Measurements from ENCODE around the gene MINK1.

Gene MINK1

DNA sequence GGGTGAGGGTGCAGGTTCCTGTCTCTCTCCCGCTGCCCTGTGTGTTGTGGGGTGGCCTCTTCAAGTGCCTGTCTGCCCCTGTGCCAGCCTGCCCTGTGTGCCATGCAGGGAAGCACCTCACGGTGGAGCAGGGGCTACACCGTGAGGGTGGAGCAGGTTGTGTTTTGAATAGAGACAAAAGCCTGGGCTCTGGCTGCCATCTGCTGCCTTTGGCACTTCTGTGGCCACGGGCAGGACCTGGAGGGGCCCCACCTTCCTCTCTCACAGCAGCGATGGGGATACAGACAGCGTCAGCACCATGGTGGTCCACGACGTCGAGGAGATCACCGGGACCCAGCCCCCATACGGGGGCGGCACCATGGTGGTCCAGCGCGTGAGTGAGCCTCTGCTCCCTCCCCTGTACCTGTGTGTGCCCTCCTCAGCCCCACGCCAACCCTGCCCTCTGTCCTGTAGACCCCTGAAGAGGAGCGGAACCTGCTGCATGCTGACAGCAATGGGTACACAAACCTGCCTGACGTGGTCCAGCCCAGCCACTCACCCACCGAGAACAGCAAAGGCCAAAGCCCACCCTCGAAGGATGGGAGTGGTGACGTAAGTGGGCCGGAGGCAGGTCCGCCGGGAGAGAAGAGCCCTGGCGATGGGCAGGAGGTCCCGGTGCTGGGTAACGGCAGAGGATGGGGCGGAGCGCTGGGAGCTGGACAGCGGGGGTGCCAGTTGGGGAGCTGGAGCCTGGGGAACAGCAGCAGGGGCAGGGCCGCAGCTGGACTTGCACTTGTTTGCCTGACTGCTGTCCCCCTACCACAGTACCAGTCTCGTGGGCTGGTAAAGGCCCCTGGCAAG, 60.8 kb downstream of the MINK1 start:
- ATAC-seq (no peak), DNase-seq (ENCODE audit: low spot score in 2 of 2) (no peak)
- Mint-ChIP-seq H3K27ac (peak overlapping the region; percentile 60), H3K9me3 (no peaks in the 10 kb centered on the region), H3K4me3 (no peak overlapping the region), H3K36me3 (peaks cover 74% of the 10 kb centered on the region), H3K4me1 (peaks cover 8% of the 10 kb centered on the region)

DNA sequence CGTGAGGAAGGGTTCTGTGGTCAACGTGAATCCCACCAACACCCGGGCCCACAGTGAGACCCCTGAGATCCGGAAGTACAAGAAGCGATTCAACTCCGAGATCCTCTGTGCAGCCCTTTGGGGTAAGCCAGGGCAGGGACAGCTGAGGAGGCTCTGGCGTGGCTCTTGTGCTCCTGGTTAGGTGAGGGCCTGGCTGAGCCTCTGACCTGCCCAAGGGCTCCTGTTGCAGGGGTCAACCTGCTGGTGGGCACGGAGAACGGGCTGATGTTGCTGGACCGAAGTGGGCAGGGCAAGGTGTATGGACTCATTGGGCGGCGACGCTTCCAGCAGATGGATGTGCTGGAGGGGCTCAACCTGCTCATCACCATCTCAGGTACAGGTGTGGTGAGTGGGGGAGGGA, 62.0 kb downstream of the MINK1 start:
- H3K4me3 Mint-ChIP-seq: no peak overlapping the region
- H3K36me3 Mint-ChIP-seq: peaks cover 77% of the 10 kb centered on the region
- peak overlapping the region; percentile 26 for H3K27ac Mint-ChIP-seq
- H3K4me1 Mint-ChIP-seq: peaks cover 16% of the 10 kb centered on the region
- H3K9me3 Mint-ChIP-seq: no peaks in the 10 kb centered on the region
- no peak for ATAC-seq
- DNase-seq (ENCODE audit: low spot score in 2 of 2): no peak

DNA sequence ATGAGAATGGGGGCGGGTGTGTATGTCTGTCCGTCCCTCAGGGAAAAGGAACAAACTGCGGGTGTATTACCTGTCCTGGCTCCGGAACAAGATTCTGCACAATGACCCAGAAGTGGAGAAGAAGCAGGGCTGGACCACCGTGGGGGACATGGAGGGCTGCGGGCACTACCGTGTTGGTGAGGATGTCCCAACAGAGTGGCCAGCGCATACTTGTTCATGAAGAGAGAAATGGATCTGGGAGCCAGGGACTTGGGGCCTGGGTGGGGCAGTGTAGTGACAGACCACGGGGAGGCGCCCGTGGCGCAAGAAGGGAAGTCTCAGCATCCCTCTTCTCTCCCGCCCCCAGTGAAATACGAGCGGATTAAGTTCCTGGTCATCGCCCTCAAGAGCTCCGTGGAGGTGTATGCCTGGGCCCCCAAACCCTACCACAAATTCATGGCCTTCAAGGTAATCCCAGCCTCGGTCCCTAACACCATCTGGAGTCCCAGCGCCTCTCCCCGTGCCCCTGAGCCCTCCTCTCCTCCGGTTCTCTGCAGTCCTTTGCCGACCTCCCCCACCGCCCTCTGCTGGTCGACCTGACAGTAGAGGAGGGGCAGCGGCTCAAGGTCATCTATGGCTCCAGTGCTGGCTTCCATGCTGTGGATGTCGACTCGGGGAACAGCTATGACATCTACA, 62.7 kb downstream of the MINK1 start:
- H3K4me1 Mint-ChIP-seq: peaks cover 21% of the 10 kb centered on the region
- peak overlapping the region; percentile 26 for H3K27ac Mint-ChIP-seq
- DNase-seq (ENCODE audit: low spot score in 2 of 2) (no peak), ATAC-seq (no peak)
- H3K4me3 Mint-ChIP-seq: no peak overlapping the region
- peaks cover 76% of the 10 kb centered on the region for H3K36me3 Mint-ChIP-seq
- no peaks in the 10 kb centered on the region for H3K9me3 Mint-ChIP-seq

DNA sequence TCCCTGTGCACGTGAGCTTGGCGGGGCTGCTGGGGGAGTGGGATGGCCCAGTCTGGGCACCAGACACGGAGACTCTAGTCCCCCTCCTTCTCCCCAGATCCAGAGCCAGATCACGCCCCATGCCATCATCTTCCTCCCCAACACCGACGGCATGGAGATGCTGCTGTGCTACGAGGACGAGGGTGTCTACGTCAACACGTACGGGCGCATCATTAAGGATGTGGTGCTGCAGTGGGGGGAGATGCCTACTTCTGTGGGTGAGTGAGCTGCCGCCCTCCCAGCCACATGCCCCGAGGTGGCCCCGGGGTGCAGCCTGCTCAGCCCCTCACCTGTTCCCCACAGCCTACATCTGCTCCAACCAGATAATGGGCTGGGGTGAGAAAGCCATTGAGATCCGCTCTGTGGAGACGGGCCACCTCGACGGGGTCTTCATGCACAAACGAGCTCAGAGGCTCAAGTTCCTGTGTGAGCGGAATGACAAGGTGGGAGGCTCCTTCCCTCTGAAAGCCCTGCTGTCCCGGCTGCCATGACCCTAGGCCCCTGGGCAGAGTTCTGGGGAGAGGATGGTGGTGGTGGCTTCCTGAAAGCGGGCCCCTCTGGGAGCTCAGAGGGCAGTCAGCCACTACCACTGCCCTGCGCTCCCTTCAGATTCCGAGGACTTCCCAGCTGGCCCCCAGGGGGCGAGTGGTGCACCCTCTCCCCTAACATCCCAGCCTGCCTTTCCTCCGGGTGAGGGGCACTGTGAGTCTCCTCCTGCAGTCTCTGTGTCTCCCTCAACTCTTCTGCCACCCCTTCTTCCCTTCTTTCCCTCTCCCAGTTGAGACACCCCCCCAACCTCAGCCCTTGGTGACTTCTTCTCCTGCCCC, 63.4 kb downstream of the MINK1 start:
- Mint-ChIP-seq H3K4me1 (peaks cover 24% of the 10 kb centered on the region), H3K4me3 (no peak overlapping the region)

DNA sequence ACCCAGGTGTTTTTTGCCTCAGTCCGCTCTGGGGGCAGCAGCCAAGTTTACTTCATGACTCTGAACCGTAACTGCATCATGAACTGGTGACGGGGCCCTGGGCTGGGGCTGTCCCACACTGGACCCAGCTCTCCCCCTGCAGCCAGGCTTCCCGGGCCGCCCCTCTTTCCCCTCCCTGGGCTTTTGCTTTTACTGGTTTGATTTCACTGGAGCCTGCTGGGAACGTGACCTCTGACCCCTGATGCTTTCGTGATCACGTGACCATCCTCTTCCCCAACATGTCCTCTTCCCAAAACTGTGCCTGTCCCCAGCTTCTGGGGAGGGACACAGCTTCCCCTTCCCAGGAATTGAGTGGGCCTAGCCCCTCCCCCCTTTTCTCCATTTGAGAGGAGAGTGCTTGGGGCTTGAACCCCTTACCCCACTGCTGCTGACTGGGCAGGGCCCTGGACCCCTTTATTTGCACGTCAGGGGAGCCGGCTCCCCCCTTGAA, 64.1 kb downstream of the MINK1 start:
- DNase-seq (ENCODE audit: low spot score in 2 of 2): no peak
- ATAC-seq: no peak
- H3K4me3 Mint-ChIP-seq: no peak overlapping the region
- H3K36me3 Mint-ChIP-seq: peaks cover 68% of the 10 kb centered on the region
- H3K27ac Mint-ChIP-seq: peak overlapping the region; percentile 78
- H3K4me1 Mint-ChIP-seq: peaks cover 28% of the 10 kb centered on the region
- H3K9me3 Mint-ChIP-seq: no peaks in the 10 kb centered on the region

More for the DNA sequence above, 63.4 kb downstream of the MINK1 start:
- Mint-ChIP-seq H3K9me3 (no peaks in the 10 kb centered on the region), H3K27ac (peak overlapping the region; percentile 78), H3K36me3 (peaks cover 73% of the 10 kb centered on the region)
- ATAC-seq (no peak), DNase-seq (ENCODE audit: low spot score in 2 of 2) (no peak)

DNA sequence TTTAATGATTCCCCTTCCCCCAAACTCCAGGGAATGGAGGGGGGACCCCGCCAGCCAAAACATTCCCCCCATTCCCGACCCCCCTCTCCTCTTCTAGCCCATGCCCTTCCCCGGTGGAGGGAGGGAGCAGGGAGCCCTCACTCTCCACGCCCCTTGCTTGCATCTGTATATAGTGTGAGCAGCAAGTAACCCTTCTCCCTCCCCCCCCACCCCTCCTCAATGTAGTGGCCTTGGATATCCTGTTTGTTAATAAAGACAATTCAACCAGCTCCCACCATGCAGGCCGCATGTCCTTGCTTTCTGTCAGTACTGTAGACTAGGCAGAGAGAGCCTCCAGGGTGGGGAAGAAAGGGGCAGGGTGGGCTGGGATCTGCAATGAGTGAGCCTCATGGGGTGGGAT, 64.6 kb downstream of the MINK1 start:
- no peak for DNase-seq (ENCODE audit: low spot score in 2 of 2)
- Mint-ChIP-seq H3K9me3 (no peaks in the 10 kb centered on the region), H3K4me3 (peak overlapping the region; percentile 91), H3K36me3 (peaks cover 63% of the 10 kb centered on the region), H3K4me1 (peaks cover 33% of the 10 kb centered on the region), H3K27ac (peak overlapping the region; percentile 78)
- no peak for ATAC-seq

DNA sequence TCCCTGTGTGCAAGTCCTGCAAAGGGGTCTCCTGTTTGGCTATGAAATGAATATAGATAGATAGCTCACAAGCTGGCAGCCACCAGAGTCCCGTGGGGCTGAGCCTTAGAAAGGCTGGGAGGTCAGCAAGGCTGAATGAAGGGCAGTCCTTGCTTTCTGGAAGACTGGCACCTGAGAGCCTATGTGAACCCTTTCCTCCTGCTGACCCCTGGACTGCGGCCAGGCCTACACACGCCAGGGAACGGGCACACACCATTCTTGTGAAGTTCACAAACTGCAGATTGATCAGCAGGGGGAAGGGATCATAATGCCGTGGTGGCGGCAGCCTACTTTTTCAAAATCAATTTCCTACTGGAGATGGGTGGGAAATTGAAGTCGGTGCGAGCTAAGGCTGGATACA, 65.2 kb downstream of the MINK1 start:
- Mint-ChIP-seq H3K4me1 (peaks cover 39% of the 10 kb centered on the region), H3K4me3 (peak overlapping the region; percentile 91), H3K36me3 (peaks cover 57% of the 10 kb centered on the region), H3K9me3 (no peaks in the 10 kb centered on the region), H3K27ac (peak overlapping the region; percentile 50)
- ATAC-seq: no peak
- DNase-seq (ENCODE audit: low spot score in 2 of 2): no peak

DNA sequence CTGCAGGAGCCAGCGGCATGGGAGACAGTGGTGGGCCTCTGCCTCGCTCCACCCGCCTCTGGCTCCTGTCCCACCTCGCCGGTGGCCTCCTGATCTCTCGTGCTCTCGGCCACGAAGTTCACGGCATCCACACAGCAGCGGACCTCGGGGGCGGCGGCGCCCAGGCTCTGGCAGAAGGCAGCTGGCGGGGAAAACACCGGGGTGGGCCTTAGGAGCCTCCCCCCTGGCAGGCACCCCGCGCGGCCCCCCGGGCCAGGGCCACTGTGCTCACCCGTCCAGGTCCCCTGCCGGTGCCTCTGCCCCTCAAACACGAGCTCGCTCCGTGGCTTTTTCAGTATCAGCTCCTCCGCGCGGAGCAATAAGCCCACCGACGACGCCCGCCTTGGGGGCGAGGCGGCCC, 65.8 kb downstream of the MINK1 start:
- peak overlapping the region; percentile 94 for H3K27ac Mint-ChIP-seq
- no peaks in the 10 kb centered on the region for H3K9me3 Mint-ChIP-seq
- DNase-seq (ENCODE audit: low spot score in 2 of 2) (no peak), ATAC-seq (peak; percentile 0)
- peaks cover 44% of the 10 kb centered on the region for H3K4me1 Mint-ChIP-seq
- H3K4me3 Mint-ChIP-seq: peak overlapping the region; percentile 91
- H3K36me3 Mint-ChIP-seq: peaks cover 51% of the 10 kb centered on the region

DNA sequence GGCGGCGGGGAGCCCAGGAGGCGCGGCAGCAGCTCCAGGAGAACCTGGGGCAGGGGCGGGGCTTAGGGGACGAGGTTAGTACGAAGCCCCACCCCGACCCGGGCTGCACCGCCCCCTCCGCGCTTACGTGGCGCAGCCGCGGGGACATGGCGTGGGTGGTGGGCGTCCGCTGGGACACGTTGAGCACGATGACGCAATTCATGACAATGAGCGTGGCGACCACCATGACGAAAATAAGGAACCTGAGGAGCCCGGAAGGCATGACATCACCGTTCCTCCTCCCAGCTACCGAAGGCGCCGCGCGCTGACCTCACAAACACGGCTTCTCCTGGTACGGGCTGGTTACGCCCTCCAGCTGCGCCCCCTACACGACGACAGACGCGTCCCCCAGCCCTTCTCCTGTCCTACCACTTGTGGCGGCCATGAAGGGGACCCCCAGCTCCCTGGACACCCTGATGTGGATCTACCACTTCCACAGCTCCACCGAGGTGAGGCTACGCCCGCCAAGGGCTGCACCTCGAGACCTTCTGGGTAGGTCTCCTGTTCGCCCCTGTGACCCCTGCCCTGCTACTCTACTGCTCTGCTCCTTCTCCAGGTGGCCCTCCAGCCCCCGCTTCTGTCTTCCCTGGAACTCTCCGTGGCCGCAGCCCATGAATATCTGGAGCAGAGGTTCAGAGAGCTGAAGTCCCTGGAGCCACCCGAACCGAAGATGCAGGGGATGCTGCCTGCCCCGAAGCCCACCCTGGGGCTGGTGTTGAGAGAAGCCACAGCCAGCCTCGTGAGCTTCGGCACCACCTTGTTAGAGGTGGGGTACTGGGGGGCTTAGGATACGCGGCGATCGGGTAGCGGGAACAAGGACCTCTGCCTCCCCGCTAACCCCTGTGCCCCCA, 66.4 kb downstream of the MINK1 start, which contains the start of gene C17orf107:
C17orf107 (plus strand) TSS at position 196 of the 890 bp plus-strand sequence; CDS start at position 423, 227 bp downstream.
- ATAC-seq (peak; percentile 80), DNase-seq (ENCODE audit: low spot score in 2 of 2) (peak; percentile 95 to 97)
- peaks cover 45% of the 10 kb centered on the region for H3K36me3 Mint-ChIP-seq
- H3K4me3 Mint-ChIP-seq: peak within 1 kb of the TSS; percentile 91
- H3K27ac Mint-ChIP-seq: peak within 1 kb of the TSS; percentile 94
- H3K4me1 Mint-ChIP-seq: peaks cover 44% of the 10 kb centered on the region
- no peaks in the 10 kb centered on the region for H3K9me3 Mint-ChIP-seq

DNA sequence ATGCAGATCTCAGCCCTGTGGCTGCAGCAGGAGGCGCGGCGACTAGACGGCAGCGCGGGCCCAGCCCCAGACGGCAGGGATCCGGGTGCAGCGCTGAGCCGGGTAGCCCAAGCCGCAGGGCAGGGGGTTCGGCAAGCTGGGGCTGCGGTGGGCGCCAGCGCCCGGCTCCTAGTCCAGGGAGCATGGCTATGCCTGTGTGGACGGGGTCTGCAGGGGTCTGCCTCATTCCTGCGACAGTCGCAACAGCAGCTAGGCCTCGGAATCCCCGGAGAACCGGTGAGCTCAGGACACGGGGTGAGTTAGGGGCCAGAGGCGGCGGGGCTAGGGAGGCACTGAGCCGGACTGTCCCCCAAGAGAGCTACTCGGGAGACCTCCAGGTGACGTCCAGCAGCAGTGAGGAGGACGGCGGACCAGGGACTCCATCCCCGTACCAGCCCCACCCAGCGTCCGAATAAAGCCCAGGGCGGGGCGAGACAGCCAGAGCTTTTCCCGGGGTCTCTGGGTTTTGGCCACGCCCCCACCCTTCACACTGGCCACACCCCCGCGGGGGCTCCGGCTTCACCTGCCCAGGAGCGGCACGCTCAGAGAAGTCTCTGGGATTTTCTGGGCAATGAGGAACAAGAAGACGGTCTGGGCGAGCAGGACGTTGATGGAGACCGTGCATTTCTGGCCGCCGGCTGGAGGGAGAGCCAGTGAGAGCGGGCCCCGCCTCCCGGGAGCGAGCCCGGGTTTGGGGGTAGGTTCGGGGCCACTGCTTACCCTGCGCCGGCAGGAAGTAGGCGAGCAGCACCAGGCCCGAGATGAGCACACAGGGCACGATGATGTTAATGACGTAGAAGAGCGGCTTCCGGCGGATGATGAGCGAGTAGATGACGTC, 67.3 kb downstream of the MINK1 start:
- peak overlapping the region; percentile 94 for H3K27ac Mint-ChIP-seq
- peak; percentile 28 to 66 for DNase-seq (ENCODE audit: low spot score in 2 of 2)

DNA sequence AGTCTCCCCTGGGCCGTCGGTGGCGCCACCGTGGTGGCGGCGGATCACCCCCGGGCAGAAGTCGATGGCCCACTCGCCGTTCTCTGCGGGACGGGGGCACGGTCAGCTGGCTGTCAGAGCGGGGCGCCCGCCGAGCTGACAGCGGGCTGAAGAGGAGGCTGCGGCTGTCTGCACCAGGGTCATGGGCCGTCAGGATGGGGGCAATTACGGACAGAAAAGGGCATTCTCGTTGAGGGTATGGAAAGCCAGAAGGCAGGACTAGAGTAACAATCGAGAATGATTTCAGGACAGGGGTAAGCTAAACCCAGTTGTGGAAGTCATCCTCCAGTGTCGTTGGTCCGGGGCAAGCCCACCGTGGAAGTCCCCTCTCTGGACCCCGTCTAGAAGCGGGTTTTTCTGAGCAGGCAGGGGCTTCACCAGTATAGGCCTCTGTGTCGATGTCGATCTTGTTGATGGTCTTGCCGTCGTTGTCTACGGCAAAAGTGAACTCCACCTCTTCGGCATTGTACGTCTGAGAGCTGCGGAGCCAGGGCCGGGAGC, 68.0 kb downstream of the MINK1 start:
- peak overlapping the region; percentile 91 for H3K4me3 Mint-ChIP-seq
- peaks cover 44% of the 10 kb centered on the region for H3K4me1 Mint-ChIP-seq
- peaks cover 29% of the 10 kb centered on the region for H3K36me3 Mint-ChIP-seq
- peak overlapping the region; percentile 75 for H3K27ac Mint-ChIP-seq
- no peak for ATAC-seq
- no peaks in the 10 kb centered on the region for H3K9me3 Mint-ChIP-seq
- no peak for DNase-seq (ENCODE audit: low spot score in 2 of 2)

More for the DNA sequence above, 67.3 kb downstream of the MINK1 start:
- H3K4me3 Mint-ChIP-seq: peak overlapping the region; percentile 91
- ATAC-seq: peak; percentile 39
- H3K4me1 Mint-ChIP-seq: peaks cover 44% of the 10 kb centered on the region
- peaks cover 36% of the 10 kb centered on the region for H3K36me3 Mint-ChIP-seq
- H3K9me3 Mint-ChIP-seq: no peaks in the 10 kb centered on the region

DNA sequence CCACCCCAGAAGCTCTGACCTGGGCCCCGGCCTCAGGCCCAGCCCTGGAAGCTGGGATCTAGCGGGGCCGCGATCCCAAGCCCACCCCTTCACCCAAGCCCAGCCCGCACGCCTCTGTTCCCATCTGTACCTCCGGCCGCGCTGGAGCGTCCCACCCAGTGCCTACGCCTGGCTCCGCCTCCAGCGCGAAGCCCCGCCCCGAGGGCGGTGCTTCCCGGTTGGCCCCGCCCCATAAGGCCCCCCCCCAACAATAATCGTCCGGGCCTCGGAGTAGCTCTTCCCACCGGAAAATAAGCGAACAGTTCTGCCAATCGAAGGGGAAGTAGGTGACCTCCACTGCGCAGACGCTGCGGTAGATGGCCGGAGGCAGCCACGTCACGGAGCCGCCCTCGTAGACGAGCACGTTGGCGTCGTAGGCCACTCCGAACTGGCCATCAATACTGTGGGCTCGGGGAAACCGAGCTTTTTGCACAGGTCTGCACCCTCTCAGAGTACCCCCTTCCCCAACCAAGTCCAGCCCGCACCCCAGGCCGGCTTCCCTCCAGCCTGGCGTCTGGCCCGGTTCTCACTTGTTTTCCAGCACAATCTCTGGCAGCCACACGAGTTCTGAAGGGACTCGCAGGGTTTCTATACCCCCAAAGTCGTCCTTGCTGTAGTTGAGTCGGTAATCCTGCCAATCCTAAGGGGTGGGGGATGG, 68.7 kb downstream of the MINK1 start:
- peak overlapping the region; percentile 70 for H3K27ac Mint-ChIP-seq
- H3K9me3 Mint-ChIP-seq: no peaks in the 10 kb centered on the region
- H3K4me3 Mint-ChIP-seq: peak overlapping the region; percentile 91

DNA sequence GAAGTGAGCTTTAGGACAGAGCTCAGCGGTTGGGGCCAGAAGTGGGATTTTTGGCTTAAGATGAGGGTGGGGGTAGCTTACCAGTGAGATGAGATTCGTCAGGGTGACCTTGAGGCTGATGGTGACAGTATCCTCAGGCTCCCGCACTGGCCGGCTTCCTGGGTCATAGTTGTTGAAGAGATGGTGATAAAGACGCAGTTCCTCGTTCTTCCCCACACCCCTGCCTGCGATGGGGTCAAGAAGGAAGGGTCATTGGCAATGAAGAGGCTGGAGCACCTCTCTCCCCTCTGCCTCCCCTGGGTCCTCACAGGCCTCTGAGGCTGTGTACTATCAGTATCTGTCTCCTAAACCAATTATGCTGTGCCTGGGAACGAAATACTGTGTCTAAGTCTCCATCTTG, 69.4 kb downstream of the MINK1 start:
- H3K36me3 Mint-ChIP-seq: peaks cover 22% of the 10 kb centered on the region
- H3K9me3 Mint-ChIP-seq: no peaks in the 10 kb centered on the region
- peak overlapping the region; percentile 69 for H3K4me3 Mint-ChIP-seq
- H3K27ac Mint-ChIP-seq: peak overlapping the region; percentile 70
- no peak for DNase-seq (ENCODE audit: low spot score in 2 of 2)
- H3K4me1 Mint-ChIP-seq: peaks cover 44% of the 10 kb centered on the region
- no peak for ATAC-seq

More for the DNA sequence above, 68.7 kb downstream of the MINK1 start:
- no peak for DNase-seq (ENCODE audit: low spot score in 2 of 2)
- Mint-ChIP-seq H3K4me1 (peaks cover 44% of the 10 kb centered on the region), H3K36me3 (peaks cover 23% of the 10 kb centered on the region)
- ATAC-seq: no peak

Data from stimulated activated effector memory CD8-positive, alpha-beta T cell treated with anti-CD3 and anti-CD28 coated beads, Interleukin-12 subunit alpha, Interleukin-12 subunit beta, amount 100 ng/mL, for 72 hours (primary cell).